Neural cell (in vitro differentiated cells): ENCODE data around the gene KRTAP22-2. TPM values are rescaled to one million over a fixed set of nuclear protein-coding genes. Genes with fewer than 3 reads are reported as not detected.

Source experiments
- H2AFZ ChIP-seq: fragments of 200-600, 300-800 bp; sonication (generic), shearing (Covaris generic); 2 replicates; pipeline ENCODE4 v1.6.0; 2014; ENCODE audit warnings: low read depth, mild to moderate bottlenecking, antibody characterized with exemption, low read length, moderate library complexity
- H3F3A ChIP-seq: fragments of 200-600 bp; shearing (Covaris generic); 2 replicates; pipeline ENCODE4 v1.6.1; 2016; ENCODE audit warnings: mild to moderate bottlenecking, moderate library complexity, mixed read lengths, antibody characterized with exemption, low read length; ENCODE audit not compliant: insufficient read depth, poor library complexity, severe bottlenecking
- H3K27ac ChIP-seq: fragments of 200-600, 300-800 bp; sonication (generic), shearing (Covaris generic); 2 replicates; pipeline ENCODE4 v1.5.1; 2014; ENCODE audit warnings: mild to moderate bottlenecking, low read length, moderate library complexity
- H3K27me3 ChIP-seq: fragments of 300-800, 200-600 bp; sonication (generic), shearing (Covaris generic); 2 replicates; pipeline ENCODE4 v1.6.0; 2014; ENCODE audit warnings: mild to moderate bottlenecking, low read depth, low read length, moderate library complexity; ENCODE audit not compliant: insufficient read depth
- H3K36me3 ChIP-seq: fragments of 300-800, 200-600 bp; sonication (generic), shearing (Covaris generic); 2 replicates; pipeline ENCODE4 v1.5.1; 2014; ENCODE audit warnings: mild to moderate bottlenecking, antibody characterized with exemption, low read length, moderate library complexity; ENCODE audit not compliant: insufficient read depth
- H3K4me2 ChIP-seq: fragments of 300-800, 200-600 bp; sonication (generic), shearing (Covaris generic); 2 replicates; pipeline ENCODE4 v1.6.0; 2014; ENCODE audit warnings: mild to moderate bottlenecking, low read length
- H3K4me3 ChIP-seq: fragments of 300-800, 200-600 bp; sonication (generic), shearing (Covaris generic); 2 replicates; pipeline ENCODE4 v1.5.1; 2014; ENCODE audit warnings: mild to moderate bottlenecking, low read length, moderate library complexity
- H3K79me2 ChIP-seq: fragments of 200-600 bp; shearing (Covaris generic); replicated peaks from 2 replicates; pipeline ENCODE4 v1.6.0; 2014; ENCODE audit warnings: mild to moderate bottlenecking, low read length, moderate library complexity; ENCODE audit not compliant: insufficient read depth
- H3K9ac ChIP-seq: fragments of 300-800, 200-600 bp; sonication (generic), shearing (Covaris generic); 2 replicates; pipeline ENCODE4 v1.6.1; 2016; ENCODE audit warnings: mild to moderate bottlenecking, low read length, mixed read lengths
- H3K9me2 ChIP-seq: fragments of 200-600 bp; shearing (Covaris generic); 2 replicates; pipeline ENCODE4 v1.6.1; 2016; ENCODE audit warnings: mild to moderate bottlenecking, low read length, mixed read lengths; ENCODE audit not compliant: insufficient read depth
- H3K9me3 ChIP-seq: fragments of 200-600, 300-800 bp; sonication (generic), shearing (Covaris generic); 2 replicates; pipeline ENCODE4 v1.6.1; 2016; ENCODE audit warnings: mild to moderate bottlenecking, mixed run types, low read length, moderate library complexity, mixed read lengths
- H4K20me1 ChIP-seq: fragments of 200-600 bp; shearing (Covaris generic); 2 replicates; pipeline ENCODE4 v1.6.1; 2016; ENCODE audit warnings: mild to moderate bottlenecking, mixed run types; ENCODE audit not compliant: insufficient read depth
- CTCF ChIP-seq: fragments of 450-650 bp; IDR thresholded peaks from 2 replicates; pipeline ENCODE4 v1.5.1; 2014; ENCODE audit warnings: antibody characterized with exemption, mild to moderate bottlenecking, moderate library complexity; ENCODE audit not compliant: poor library complexity, severe bottlenecking
- EP300 ChIP-seq: fragments of 450-650 bp; conservative IDR thresholded peaks from 2 replicates; pipeline ENCODE4 v1.6.1; 2014; ENCODE audit warnings: antibody characterized with exemption, mild to moderate bottlenecking, moderate library complexity; ENCODE audit not compliant: poor library complexity, severe bottlenecking
- EZH2 ChIP-seq: fragments of 200-600, 300-800 bp; shearing (Covaris generic), sonication (generic); IDR thresholded peaks from 2 replicates; pipeline ENCODE4 v1.6.1; 2014; ENCODE audit warnings: antibody characterized with exemption, low read length, borderline replicate concordance, mild to moderate bottlenecking; ENCODE audit not compliant: insufficient read depth, poor library complexity, severe bottlenecking
- MXI1 ChIP-seq: fragments of 450-650 bp; conservative IDR thresholded peaks from 2 replicates; pipeline ENCODE4 v1.6.1; 2014; ENCODE audit warnings: antibody characterized with exemption, mild to moderate bottlenecking; ENCODE audit not compliant: poor library complexity, severe bottlenecking
- POLR2AphosphoS5 ChIP-seq: IDR thresholded peaks from 2 replicates; pipeline ENCODE4 v1.6.1; 2012
- RAD21 ChIP-seq: fragments of 450-650 bp; conservative IDR thresholded peaks from 2 replicates; pipeline ENCODE4 v1.6.1; 2014; ENCODE audit warnings: antibody characterized with exemption, mild to moderate bottlenecking, moderate library complexity
- SMC3 ChIP-seq: fragments of 450-650 bp; conservative IDR thresholded peaks from 2 replicates; pipeline ENCODE4 v1.6.1; 2014; ENCODE audit warnings: antibody characterized with exemption, mild to moderate bottlenecking, moderate library complexity; ENCODE audit not compliant: poor library complexity
- TAF1 ChIP-seq: IDR thresholded peaks from 2 replicates; pipeline ENCODE4 v1.6.1; 2012; ENCODE audit warnings: low read depth
- polyA plus RNA-seq: library from polyadenylated mRNA; depleted of rRNA; stranded (reverse); fragments of >200 nt; gene quantifications from 2 replicates; pipeline ENCODE4 v1.2.3, GENCODE V29; 2014
- TF ChIP-seq, protein P1 (sequence below): IDR thresholded peaks from 2 replicates; pipeline ENCODE4 v1.6.1; 2012; ENCODE audit warnings: borderline replicate concordance

Gene KRTAP22-2
- polyA plus RNA-seq, 1 donor from 2014 or later, result not detected

- Histone ChIP-seq H3K9ac (no peak within 1 kb of the TSS), H3K27me3 (no peaks in the 10 kb centered on the region), H3K9me2 (no peaks in the 10 kb centered on the region), H2AFZ (no peak within 1 kb of the TSS), H3K27ac (no peak within 1 kb of the TSS), H3K36me3 (no peaks in the 10 kb centered on the region), H4K20me1 (no peaks in the 10 kb centered on the region), H3K9me3 (no peaks in the 10 kb centered on the region), H3K4me2 (no peak within 1 kb of the TSS), H3K79me2 (no peaks in the 10 kb centered on the region), H3K4me3 (no peak within 1 kb of the TSS), H3F3A (no peaks in the 10 kb centered on the region)
- TF ChIP-seq CTCF, result no peak
- no peak for TF ChIP-seq TAF1
- no peak for TF ChIP-seq EZH2
- no peak for TF ChIP-seq SMC3
- TF ChIP-seq MXI1, result no peak
- TF ChIP-seq EP300, result no peak
- TF ChIP-seq, protein P1, sequence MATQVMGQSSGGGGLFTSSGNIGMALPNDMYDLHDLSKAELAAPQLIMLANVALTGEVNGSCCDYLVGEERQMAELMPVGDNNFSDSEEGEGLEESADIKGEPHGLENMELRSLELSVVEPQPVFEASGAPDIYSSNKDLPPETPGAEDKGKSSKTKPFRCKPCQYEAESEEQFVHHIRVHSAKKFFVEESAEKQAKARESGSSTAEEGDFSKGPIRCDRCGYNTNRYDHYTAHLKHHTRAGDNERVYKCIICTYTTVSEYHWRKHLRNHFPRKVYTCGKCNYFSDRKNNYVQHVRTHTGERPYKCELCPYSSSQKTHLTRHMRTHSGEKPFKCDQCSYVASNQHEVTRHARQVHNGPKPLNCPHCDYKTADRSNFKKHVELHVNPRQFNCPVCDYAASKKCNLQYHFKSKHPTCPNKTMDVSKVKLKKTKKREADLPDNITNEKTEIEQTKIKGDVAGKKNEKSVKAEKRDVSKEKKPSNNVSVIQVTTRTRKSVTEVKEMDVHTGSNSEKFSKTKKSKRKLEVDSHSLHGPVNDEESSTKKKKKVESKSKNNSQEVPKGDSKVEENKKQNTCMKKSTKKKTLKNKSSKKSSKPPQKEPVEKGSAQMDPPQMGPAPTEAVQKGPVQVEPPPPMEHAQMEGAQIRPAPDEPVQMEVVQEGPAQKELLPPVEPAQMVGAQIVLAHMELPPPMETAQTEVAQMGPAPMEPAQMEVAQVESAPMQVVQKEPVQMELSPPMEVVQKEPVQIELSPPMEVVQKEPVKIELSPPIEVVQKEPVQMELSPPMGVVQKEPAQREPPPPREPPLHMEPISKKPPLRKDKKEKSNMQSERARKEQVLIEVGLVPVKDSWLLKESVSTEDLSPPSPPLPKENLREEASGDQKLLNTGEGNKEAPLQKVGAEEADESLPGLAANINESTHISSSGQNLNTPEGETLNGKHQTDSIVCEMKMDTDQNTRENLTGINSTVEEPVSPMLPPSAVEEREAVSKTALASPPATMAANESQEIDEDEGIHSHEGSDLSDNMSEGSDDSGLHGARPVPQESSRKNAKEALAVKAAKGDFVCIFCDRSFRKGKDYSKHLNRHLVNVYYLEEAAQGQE, result no peak
- TF ChIP-seq RAD21, result no peak
- TF ChIP-seq POLR2AphosphoS5, result no peak
These were observed 8.6 kb upstream of the KRTAP22-2 start, which contains the start of gene KRTAP6-2 for GRCh38 chr21:30598802-30599201. Gene KRTAP6-2 (minus strand): TSS chr21:30598902. CDS start chr21:30598874, 28 bp downstream.

- no peaks in the 10 kb centered on the region for H3K9me2 ChIP-seq
- H3K79me2 ChIP-seq, result no peaks in the 10 kb centered on the region
These were observed 1.9 kb upstream of the KRTAP22-2 start, which contains the start of gene KRTAP6-3 for GRCh38 chr21:30592140-30592539. Gene KRTAP6-3 (plus strand): TSS chr21:30592440. CDS start chr21:30592446, 6 bp downstream.

More at GRCh38 chr21:30592140-30592539, 1.9 kb upstream of the KRTAP22-2 start, which contains the start of gene KRTAP6-3:
- H2AFZ ChIP-seq, result no peak within 1 kb of the TSS
- no peaks in the 10 kb centered on the region for H3K27me3 ChIP-seq
- no peak within 1 kb of the TSS for H3K4me3 ChIP-seq
- no peak within 1 kb of the TSS for H3K9ac ChIP-seq
- no peaks in the 10 kb centered on the region for H3F3A ChIP-seq
- no peaks in the 10 kb centered on the region for H4K20me1 ChIP-seq
- no peaks in the 10 kb centered on the region for H3K9me3 ChIP-seq
- TF ChIP-seq CTCF (no peak), EZH2 (no peak), MXI1 (no peak), SMC3 (no peak), RAD21 (no peak), POLR2AphosphoS5 (no peak), EP300 (no peak), TAF1 (no peak)
- TF ChIP-seq, protein P1, result no peak
- H3K4me2 ChIP-seq, result no peak within 1 kb of the TSS
- H3K27ac ChIP-seq, result no peak within 1 kb of the TSS
- H3K36me3 ChIP-seq, result no peaks in the 10 kb centered on the region
